AG09319 (cell line): ENCODE results near the gene INPP4B.

Experiments used
- DNase-seq: peaks from one replicate; pipeline ENCODE4 v3.0.0-alpha.2; 2010; ENCODE audit warnings: low read depth; ENCODE audit errors: extremely low read depth
- CTCF ChIP-seq: IDR thresholded peaks from 2 replicates; pipeline ENCODE4 v1.5.1; 2011; ENCODE audit warnings: low read depth, mild to moderate bottlenecking, inconsistent platforms, low read length, moderate library complexity

Gene INPP4B

DNA sequence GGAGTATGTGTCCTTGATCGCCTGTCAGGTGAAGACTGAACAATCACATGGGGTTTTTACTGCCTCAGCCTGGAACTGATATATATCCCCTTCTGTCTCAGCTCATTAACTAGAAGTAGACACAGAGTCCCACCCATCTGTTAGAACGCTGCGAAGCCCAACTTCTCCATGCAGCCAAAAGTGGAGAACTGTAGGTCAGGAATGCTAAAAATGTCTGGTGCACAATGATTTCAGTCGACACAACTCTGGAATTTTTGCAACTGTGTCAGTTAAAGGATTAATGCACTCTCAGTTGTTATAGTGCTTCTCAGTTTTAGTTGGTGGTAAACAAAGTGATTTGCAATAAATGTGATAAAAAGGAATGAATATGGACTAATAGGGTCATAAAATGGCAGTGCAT, 287.2 kb downstream of the INPP4B start:
- no peak for TF ChIP-seq CTCF
- DNase-seq: no peak

GRCh38 chr4:142557239-142557801, 288.8 kb downstream of the INPP4B start:
- no peak for TF ChIP-seq CTCF
- DNase-seq: no peak

DNA sequence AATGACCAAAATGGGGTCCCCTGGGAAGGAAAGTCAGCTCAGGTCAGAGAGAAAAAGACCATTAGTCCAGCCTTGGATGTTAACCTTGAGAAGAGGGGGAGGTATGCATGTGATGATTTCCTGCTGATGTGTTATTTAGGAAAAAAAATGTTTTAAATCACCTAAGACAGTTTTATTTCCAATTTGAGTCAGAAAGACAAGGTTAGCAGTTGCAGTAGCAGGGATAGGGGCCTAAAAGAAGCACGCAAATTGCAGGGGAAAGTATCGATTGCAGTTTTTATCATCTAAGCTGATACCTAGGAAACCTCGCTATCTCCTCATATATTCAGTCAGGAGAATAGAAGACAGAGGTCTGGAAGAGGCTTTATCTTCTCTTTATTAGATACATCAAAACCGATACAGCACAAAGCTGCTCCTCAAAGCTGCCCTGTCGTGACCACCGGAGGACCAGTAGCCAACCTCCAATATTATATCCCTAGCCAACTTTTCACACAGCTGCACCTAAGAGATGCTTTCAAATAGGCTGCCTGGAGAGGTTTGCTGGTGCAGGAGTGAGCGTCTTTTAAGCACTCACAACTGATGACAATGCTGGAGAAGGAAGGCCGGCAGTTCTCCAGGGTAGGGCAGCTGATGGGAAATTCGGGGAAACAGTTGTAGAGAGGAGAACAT, 289.4 kb downstream of the INPP4B start:
- no peak for TF ChIP-seq CTCF
- no peak for DNase-seq

GRCh38 chr4:142556048-142556447, 290.1 kb downstream of the INPP4B start:
- DNase-seq: no peak
- TF ChIP-seq CTCF: no peak

DNA sequence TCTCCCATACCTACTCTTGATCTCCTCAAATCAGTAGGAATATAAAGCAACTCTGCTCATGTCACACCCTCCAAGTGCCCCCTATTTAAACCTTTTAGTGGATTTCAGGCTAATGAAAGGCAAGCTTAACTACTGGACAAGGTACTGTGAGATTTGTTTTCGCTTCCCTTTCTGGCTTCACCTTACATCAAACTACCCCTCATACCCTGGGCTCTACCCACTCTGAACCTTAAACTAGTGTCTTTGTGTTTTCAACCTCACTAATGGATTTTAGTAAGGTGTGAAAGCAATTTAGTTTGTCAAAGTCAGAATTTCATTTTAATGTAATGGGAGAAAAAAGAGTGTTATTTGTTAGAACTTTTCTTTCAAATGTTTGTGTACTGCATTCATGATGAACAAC, 291.7 kb downstream of the INPP4B start:
- no peak for TF ChIP-seq CTCF
- DNase-seq: no peak

DNA sequence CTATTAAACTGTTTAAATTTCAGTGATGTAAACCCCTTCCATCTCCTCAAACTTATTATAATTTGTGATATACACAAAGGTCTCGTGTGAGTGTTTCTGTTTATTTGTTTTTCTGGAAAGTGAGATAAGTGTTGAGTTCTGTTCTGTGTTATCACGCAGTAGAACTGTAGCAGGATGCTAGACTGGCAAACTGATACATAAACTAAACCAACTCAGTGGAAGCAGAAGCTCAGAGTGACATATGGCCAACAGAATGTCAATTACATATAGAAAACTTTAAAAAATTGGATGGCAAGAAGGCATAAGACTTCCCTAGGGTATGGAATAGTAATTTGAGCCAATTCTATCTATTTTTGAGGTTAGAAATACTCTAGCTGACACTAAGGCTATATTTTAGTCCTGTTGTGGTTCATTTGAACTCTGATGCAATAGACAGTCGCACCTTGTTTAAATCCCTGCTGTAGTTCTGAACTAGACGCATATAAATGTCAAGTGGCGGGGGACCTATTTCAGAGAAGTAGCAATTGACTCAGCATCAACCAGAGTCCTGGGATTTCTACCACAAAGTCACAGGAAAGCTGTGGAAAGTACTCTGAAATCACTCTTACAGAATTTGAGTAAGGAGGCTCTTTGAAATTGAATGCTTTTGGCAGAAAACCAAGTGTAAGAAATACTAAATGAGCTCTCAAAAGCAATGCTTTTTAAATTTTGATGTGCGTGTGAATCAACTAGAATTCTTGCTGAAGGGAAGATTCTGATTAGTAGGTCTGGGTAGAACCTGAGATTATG, 294.4 kb downstream of the INPP4B start:
- no peak for TF ChIP-seq CTCF
- DNase-seq: no peak

DNA sequence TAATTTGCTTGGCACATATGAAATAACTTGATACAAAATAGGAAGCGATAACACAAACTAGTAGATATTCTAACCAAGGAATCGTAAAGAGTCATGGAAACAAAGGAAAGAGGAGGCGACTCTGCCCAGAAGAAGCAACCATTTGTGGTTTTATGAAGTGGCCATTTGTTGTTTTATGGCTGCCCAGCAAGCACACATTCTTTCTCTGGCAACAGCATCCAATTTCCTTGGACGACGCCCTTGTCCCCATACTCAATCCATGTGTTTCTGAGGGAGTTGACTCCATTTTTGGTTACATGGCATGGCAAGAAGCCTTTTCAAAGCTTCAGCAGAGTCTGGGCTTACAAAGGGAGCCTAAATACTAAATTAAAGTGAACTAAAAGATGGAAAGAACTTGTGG, 295.1 kb downstream of the INPP4B start:
- TF ChIP-seq CTCF: no peak
- DNase-seq: no peak
